HEK293 (cell line): ENCODE data around the gene SESN1.
A peak's percentile ranks its signal among the peaks of the same experiment; 100 is the strongest.

Source experiments
- CTCF ChIA-PET: fragments of 350-600 bp; formaldehyde crosslinking; extraction: SDS; loops from one replicate; lab custom pipeline; 2021; ENCODE audit warnings: antibody characterized with exemption; lab: Yijun Ruan, JAX
- POLR2A ChIA-PET: fragments of 300-600 bp; formaldehyde crosslinking; extraction: SDS; loops from one replicate; lab custom pipeline; 2020; ENCODE audit warnings: antibody characterized with exemption, inconsistent platforms; lab: Yijun Ruan, JAX
- H3K27ac ChIP-seq: fragments of 200-500 bp; sonication (Bioruptor generic); 2 replicates; pipeline ENCODE4 v1.5.1; 2014; ENCODE audit warnings: low read depth, low read length, control low read depth, inconsistent platforms; ENCODE audit errors: extremely low read depth
- H3K36me3 ChIP-seq, 2 experiments: fragments of 200-500 bp in 1 of 2; sonication (Bioruptor generic) in 1 of 2; 1 replicate in 1 of 2; 2 replicates in 1 of 2; pipeline ENCODE4 v1.5.1; 2014 to 2017; ENCODE audit warnings: inconsistent platforms in 2 of 2, low read length in 2 of 2; ENCODE audit not compliant: control insufficient read depth in 2 of 2, insufficient read depth in 1 of 2
- H3K4me1 ChIP-seq: fragments of 200-500 bp; sonication (Bioruptor generic); 2 replicates; pipeline ENCODE4 v1.5.1; 2014; ENCODE audit warnings: mild to moderate bottlenecking, low read length, inconsistent platforms; ENCODE audit not compliant: control insufficient read depth, insufficient read depth
- H3K4me3 ChIP-seq: 2 replicates; pipeline ENCODE4 v1.5.1; 2011; ENCODE audit warnings: low read depth, mild to moderate bottlenecking, control low read depth, low read length, moderate library complexity
- H3K9me3 ChIP-seq: fragments of 200-500 bp; sonication (Bioruptor generic); 2 replicates; pipeline ENCODE4 v1.5.1; 2014; ENCODE audit warnings: low read depth, low read length, inconsistent platforms; ENCODE audit not compliant: control insufficient read depth, insufficient read depth
- BCL11A ChIP-seq: fragments of 450-650 bp; formaldehyde crosslinking; IDR thresholded peaks from 2 replicates; pipeline ENCODE4 v1.5.1; 2016; ENCODE audit warnings: low read depth, missing biosample characterization, missing genetic modification characterization
- CTCF ChIP-seq: fragments of 450-650 bp; formaldehyde crosslinking; IDR thresholded peaks from 2 replicates; pipeline ENCODE4 v1.5.1; 2016; ENCODE audit warnings: missing biosample characterization, missing genetic modification characterization
- HIC1 ChIP-seq: fragments of 450-650 bp; formaldehyde crosslinking; IDR thresholded peaks from 2 replicates; pipeline ENCODE4 v1.5.1; 2016; ENCODE audit warnings: missing biosample characterization, missing genetic modification characterization
- PRDM1 ChIP-seq: fragments of 450-650 bp; formaldehyde crosslinking; IDR thresholded peaks from 2 replicates; pipeline ENCODE4; 2016; ENCODE audit warnings: missing biosample characterization, missing genetic modification characterization
- REPIN1 ChIP-seq: fragments of 450-650 bp; formaldehyde crosslinking; IDR thresholded peaks from 2 replicates; pipeline ENCODE4 v1.5.1; 2017; ENCODE audit warnings: missing biosample characterization, missing genetic modification characterization, low read depth
- ZBTB10 ChIP-seq: fragments of 450-650 bp; formaldehyde crosslinking; IDR thresholded peaks from 2 replicates; pipeline ENCODE4 v1.5.1; 2016; ENCODE audit warnings: missing biosample characterization, missing genetic modification characterization
- ZEB2 ChIP-seq: fragments of 450-650 bp; formaldehyde crosslinking; IDR thresholded peaks from 2 replicates; pipeline ENCODE4 v1.5.1; 2016; ENCODE audit warnings: missing biosample characterization, missing genetic modification characterization
- ZIC2 ChIP-seq: fragments of 450-650 bp; formaldehyde crosslinking; IDR thresholded peaks from 2 replicates; pipeline ENCODE4 v1.5.1; 2016; ENCODE audit warnings: missing biosample characterization, missing genetic modification characterization
- ZNF132 ChIP-seq: fragments of 450-650 bp; formaldehyde crosslinking; IDR thresholded peaks from 2 replicates; pipeline ENCODE4 v1.5.1; 2017; ENCODE audit warnings: missing biosample characterization, missing genetic modification characterization, borderline replicate concordance
- ZNF146 ChIP-seq: fragments of 450-650 bp; formaldehyde crosslinking; IDR thresholded peaks from 2 replicates; pipeline ENCODE4 v1.5.1; 2016; ENCODE audit warnings: missing biosample characterization, missing genetic modification characterization
- ZNF174 ChIP-seq: fragments of 450-650 bp; formaldehyde crosslinking; IDR thresholded peaks from 2 replicates; pipeline ENCODE4 v1.5.0; 2017; ENCODE audit warnings: missing biosample characterization, mild to moderate bottlenecking, missing genetic modification characterization
- ZNF202 ChIP-seq: fragments of 450-650 bp; formaldehyde crosslinking; IDR thresholded peaks from 2 replicates; pipeline ENCODE4 v1.5.1; 2016; ENCODE audit warnings: missing biosample characterization, missing genetic modification characterization, borderline replicate concordance
- ZNF211 ChIP-seq: fragments of 450-650 bp; formaldehyde crosslinking; IDR thresholded peaks from 2 replicates; pipeline ENCODE4 v1.5.1; 2016; ENCODE audit warnings: low read depth, missing biosample characterization, missing genetic modification characterization
- ZNF266 ChIP-seq: fragments of 450-650 bp; formaldehyde crosslinking; IDR thresholded peaks from 2 replicates; pipeline ENCODE4 v1.5.1; 2016; ENCODE audit warnings: missing biosample characterization, missing genetic modification characterization, low read depth
- ZNF366 ChIP-seq: fragments of 450-650 bp; formaldehyde crosslinking; conservative IDR thresholded peaks from 2 replicates; pipeline ENCODE4 v1.5.1; 2016; ENCODE audit warnings: missing biosample characterization, missing genetic modification characterization
- ZNF394 ChIP-seq: fragments of 450-650 bp; formaldehyde crosslinking; IDR thresholded peaks from 2 replicates; pipeline ENCODE4 v1.5.1; 2016; ENCODE audit warnings: missing biosample characterization, missing genetic modification characterization, mild to moderate bottlenecking, moderate library complexity, borderline replicate concordance
- ZNF449 ChIP-seq: fragments of 450-650 bp; formaldehyde crosslinking; IDR thresholded peaks from 2 replicates; pipeline ENCODE4 v1.5.1; 2017; ENCODE audit warnings: missing biosample characterization, mild to moderate bottlenecking, missing genetic modification characterization, moderate library complexity
- ZNF513 ChIP-seq: fragments of 450-650 bp; IDR thresholded peaks from 2 replicates; pipeline ENCODE4 v1.5.1; 2018; ENCODE audit warnings: missing biosample characterization, missing genetic modification characterization
- ZNF521 ChIP-seq: fragments of 450-650 bp; formaldehyde crosslinking; IDR thresholded peaks from 2 replicates; pipeline ENCODE4 v1.5.1; 2017; ENCODE audit warnings: missing biosample characterization, mild to moderate bottlenecking, missing genetic modification characterization
- ZNF561 ChIP-seq: fragments of 450-650 bp; IDR thresholded peaks from 2 replicates; pipeline ENCODE4 v1.5.1; 2018; ENCODE audit warnings: missing biosample characterization, missing genetic modification characterization, borderline replicate concordance
- ZNF571 ChIP-seq: fragments of 450-650 bp; formaldehyde crosslinking; IDR thresholded peaks from 2 replicates; pipeline ENCODE4 v1.5.0; 2017; ENCODE audit warnings: missing biosample characterization, missing genetic modification characterization
- ZNF658 ChIP-seq: fragments of 450-650 bp; formaldehyde crosslinking; IDR thresholded peaks from 2 replicates; pipeline ENCODE4; 2016; ENCODE audit warnings: missing biosample characterization, missing genetic modification characterization
- ZNF701 ChIP-seq: fragments of 450-650 bp; formaldehyde crosslinking; IDR thresholded peaks from 2 replicates; pipeline ENCODE4 v1.5.1; 2016; ENCODE audit warnings: missing biosample characterization, missing genetic modification characterization
- ZNF776 ChIP-seq: fragments of 450-650 bp; formaldehyde crosslinking; IDR thresholded peaks from 2 replicates; pipeline ENCODE4 v1.5.0; 2017; ENCODE audit warnings: missing biosample characterization, missing genetic modification characterization, borderline replicate concordance

The SESN1 gene

GRCh38 chr6:109039795-109040194, 54.9 kb downstream of the SESN1 start (continued):
- TF ChIP-seq ZNF211 (no peak), ZEB2 (tag by site-specific recombination) (no peak), ZNF571 (tag by site-specific recombination) (no peak)

- Histone ChIP-seq H3K4me3 (no peak overlapping the region), H3K36me3 (no peaks in the 10 kb centered on the region), H3K4me1 (peaks cover 29% of the 10 kb centered on the region), H3K9me3 (no peaks in the 10 kb centered on the region), H3K27ac (no peak overlapping the region)
- CTCF ChIA-PET = interaction anchor here (0.7 to 1.5 kb wide), 2 partner anchors 9 to 344 kb away, joined by 5 read pairs; no protein-coding TSS in a partner anchor
- TF ChIP-seq PRDM1 (tag by site-specific recombination) (peak; percentile 84), BCL11A (tag by site-specific recombination) (no peak), ZBTB10 (no peak), ZNF202 (0 out of 2 replicates have a peak, but pooled peaks have one; percentile 22), ZNF146 (tag by site-specific recombination) (no peak), CTCF (tag by site-specific recombination) (no peak), HIC1 (tag by site-specific recombination) (no peak), ZNF701 (tag by site-specific recombination) (0 out of 2 replicates have a peak, but pooled peaks have one; percentile 35), ZNF561 (tag by site-specific recombination) (no peak), ZNF174 (no peak), REPIN1 (tag by site-specific recombination) (no peak), ZNF449 (tag by site-specific recombination) (no peak), ZNF513 (tag by site-specific recombination) (peak; percentile 66), ZNF658 (tag by site-specific recombination) (no peak), ZNF266 (peak; percentile 31; the same call in 1 of the 2 replicates), ZNF521 (tag by site-specific recombination) (no peak), ZNF776 (tag by site-specific recombination) (peak; percentile 29; the same call in 1 of the 2 replicates), ZNF132 (tag by site-specific recombination) (no peak), ZNF366 (tag by site-specific recombination) (peak; percentile 98), ZIC2 (tag by site-specific recombination) (no peak), ZNF394 (tag by site-specific recombination) (no peak)
- POLR2A ChIA-PET = interaction anchor here (1.3 to 1.5 kb wide), 3 partner anchors 29 to 56 kb away, joined by 3 to 5 read pairs (median 3); partner anchors contain the start of gene SESN1
Measured at GRCh38 chr6:109038837-109039398, 55.7 kb downstream of the SESN1 start.
